GM18511 (cell line): ENCODE data around the gene LCP1.
"Not testable (repeated sequence)": the region's sequence is repeated elsewhere in the genome, so short reads cannot be mapped to it uniquely, and the experiment has no call there.

Experiments used
- ATAC-seq: cut with Tn5 transposase; IDR thresholded peaks from one replicate; pipeline ENCODE4 v1.9.1; 2021; ENCODE audit warnings: mild to moderate bottlenecking, moderate library complexity; ENCODE audit not compliant: unreplicated experiment

The LCP1 gene

DNA sequence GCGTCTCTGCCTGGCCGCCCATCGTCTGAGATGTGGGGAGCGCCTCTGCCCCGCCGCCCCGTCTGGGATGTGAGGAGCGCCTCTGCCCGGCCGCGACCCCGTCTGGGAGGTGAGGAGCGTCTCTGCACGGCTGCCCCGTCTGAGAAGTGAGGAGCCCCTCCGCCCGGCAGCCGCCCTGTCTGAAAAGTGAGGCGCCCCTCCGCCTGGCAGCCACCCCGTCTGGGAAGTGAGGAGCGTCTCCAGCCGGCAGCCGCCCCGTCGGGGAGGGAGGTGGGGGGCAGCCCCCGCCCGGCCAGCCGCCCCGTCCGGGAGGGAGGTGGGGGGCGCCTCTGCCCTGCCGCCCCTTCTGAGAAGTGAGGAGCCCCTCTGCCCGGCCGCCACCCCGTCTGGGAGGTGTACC lies 19.2 kb downstream of the LCP1 start:
- ATAC-seq, result not testable (repeated sequence)

DNA sequence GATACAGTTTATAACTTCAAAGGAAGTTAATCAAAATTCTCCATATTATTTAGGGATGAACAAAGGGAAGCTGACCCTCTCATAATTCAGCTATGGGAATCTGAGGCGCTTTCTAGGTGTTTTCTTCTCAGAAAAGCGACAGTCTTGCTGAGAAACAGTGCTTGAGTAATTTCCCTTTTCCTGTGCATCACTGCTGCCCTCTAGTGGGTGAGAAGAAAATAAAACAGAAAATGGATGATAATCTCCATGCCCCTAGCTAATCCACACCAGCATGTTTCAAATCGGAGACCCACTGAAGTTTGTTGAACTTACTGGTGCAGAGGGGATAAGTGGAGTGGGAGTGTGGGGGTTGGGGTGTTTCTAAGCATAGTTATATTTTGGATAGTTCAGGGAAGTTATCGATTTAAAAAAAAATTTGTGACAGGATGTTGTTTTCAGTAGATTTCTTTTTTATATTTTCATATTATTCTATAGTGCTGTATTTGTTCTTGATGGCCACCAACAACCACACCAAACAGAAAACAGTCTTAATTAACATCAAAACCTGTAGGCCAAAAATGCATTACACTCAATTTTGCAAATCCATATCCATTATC lies 21.4 kb downstream of the LCP1 start:
- no peak for ATAC-seq

DNA sequence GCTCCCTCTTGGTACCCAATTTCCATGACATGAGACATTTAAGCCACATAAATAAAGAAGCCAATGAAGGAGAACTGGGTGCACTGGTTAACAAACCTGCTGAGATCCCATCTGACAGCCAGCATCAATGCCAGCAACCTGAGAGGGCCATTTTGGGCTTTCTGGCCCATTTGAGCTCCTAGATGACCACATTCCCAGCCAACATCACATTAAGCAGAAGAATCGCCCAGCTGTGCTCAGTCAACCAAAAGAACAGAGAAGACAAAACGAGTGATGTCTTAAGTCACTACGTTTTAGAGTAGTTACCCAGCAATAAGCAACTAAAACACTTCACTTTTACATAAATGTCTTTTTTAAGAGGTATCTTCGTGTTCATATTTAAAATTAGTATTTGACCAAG lies 21.9 kb downstream of the LCP1 start:
- ATAC-seq, result no peak

GRCh38 chr13:46158983-46159382 lies 23.0 kb downstream of the LCP1 start:
- no peak for ATAC-seq

- ATAC-seq, result no peak
Observed at GRCh38 chr13:46158222-46158621, 23.8 kb downstream of the LCP1 start.

DNA sequence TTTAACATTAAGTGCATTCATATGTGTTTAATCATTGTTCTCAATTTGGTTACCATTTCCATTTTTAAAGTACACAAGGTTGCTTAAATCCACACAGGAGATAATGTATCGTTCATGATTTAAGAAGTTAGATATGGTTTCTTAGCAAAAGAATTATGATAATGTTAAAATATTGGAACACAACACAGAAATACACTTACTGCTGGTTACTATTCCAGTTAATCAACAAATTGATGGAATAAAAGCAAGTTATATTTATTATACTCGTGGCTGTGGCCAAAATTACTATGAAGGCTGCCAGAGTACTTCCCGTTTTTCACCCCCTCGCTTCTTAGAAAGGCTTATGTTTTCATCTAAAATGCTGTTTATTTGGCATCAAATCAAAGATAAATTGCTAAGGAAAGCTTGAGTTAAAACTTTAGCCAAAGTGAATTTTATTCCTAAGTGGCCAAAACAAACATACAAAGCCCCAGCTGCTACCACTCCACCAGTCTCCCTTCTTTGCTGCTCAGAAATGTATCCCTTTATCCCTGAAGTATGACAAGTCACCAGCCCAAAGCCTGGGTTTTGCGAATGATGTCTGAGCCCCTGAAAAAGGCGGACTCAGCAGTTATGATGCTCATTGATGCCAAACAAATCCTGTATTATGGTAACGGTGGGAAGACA lies 27.7 kb downstream of the LCP1 start:
- ATAC-seq, result no peak

- ATAC-seq, result no peak
Observed at GRCh38 chr13:46152627-46153328, 29.2 kb downstream of the LCP1 start.

DNA sequence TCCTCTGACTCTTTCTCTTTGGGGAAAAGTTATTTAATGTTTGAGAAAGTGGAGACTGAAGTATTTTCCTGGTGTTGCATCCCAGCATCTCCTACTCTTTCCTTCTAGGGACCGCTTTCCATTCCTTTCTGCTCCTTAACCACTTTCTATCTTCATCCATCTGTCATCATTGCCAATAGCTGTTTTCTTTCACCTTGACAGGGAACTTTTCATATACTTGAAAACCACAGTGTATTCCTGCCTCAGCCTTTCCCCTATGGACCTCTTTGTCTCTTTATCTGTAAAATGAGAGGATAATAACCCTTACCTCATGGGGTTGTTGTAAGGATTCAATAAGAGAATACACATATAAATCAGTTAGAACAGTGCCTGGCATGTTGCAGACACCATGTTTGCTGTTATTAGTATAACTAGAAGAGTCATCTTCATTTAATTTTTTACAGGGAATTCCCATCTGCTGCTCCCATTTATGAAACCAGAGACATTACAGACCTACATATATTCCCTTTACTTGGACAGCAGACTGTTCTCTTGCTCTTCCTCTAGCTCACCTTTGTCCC lies 31.8 kb downstream of the LCP1 start:
- no peak for ATAC-seq

DNA sequence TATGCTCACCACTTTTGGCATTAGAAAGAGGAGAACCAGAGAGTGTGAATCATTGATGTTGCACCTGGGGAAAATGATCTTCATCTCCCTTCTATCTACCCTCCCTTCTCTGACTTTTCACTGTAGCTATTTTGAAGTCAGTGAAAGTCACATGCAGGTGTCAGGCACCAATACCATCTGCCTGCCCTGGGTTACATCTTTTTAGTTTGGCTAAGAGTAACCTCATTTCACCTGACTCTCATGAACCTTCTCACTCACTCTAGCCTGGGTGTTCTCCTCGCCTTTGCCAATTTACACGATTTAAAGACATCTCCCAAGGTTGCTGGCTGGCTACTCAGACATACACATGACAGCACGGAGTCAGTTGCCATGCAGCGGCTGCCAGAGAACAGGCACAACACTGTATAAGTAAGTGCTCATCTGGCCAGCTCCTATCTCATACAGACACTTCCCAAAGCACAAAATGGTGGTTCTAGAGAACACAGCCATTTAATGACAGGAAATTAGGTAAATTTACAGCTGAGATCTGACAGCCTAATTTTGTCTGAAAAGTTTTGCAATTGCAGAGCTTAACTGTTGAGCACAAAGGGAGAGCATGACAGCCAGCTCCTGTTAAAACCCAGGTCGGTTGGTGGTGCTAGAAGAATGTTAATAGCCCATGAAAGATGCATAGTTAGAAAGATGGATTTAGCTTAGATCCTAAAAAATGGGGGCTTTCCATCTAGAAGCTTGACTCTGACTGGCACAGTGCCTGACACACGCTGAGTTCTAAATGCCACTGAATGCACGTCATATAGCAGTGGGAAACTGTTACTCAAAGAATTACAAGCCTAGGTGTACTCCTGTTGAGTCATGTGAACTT lies 32.5 kb downstream of the LCP1 start:
- ATAC-seq, result no peak

- no peak for ATAC-seq
Observed at GRCh38 chr13:46146898-46147297, 35.1 kb downstream of the LCP1 start.

DNA sequence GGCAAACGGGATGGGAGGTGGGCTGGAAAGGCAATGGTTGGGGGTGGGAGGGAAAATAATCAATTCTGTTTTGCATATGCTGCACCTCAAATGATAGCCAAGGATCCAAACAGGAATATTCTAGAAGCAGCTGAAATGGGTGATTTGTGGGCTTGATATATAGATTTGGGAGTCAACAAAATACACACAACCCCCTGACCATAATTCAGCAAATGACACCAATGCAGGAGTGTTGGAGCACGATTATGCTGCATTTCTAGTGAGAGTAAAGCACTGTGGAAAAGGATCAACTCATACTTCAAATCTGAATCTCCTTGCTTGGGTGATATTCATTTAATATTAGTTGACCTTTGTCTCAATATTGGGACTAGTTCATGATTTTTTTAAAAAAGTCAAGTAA lies 36.0 kb downstream of the LCP1 start:
- ATAC-seq, result no peak

- no peak for ATAC-seq
Observed at GRCh38 chr13:46145135-46145534, 36.8 kb downstream of the LCP1 start.

GRCh38 chr13:46143184-46143701 lies 38.7 kb downstream of the LCP1 start:
- no peak for ATAC-seq

DNA sequence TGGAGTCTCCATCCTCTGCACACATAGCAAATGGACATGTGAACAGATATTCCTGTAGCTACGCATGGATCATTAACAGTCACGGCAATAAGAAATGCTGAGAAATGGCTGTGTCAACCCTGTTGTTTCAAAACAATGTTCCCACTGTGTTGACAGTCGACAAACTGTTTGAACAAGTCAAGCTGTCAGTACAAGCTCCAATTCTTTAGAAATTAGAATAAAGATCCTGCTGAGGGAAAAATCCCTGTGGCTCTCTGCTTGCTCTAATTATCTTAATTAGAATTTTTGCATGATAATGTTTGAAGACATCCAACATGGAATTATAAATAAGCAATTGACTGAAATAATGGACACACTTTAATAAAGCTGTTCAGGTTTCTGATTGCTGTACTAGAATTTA lies 39.2 kb downstream of the LCP1 start:
- ATAC-seq, result no peak

- no peak for ATAC-seq
Observed at GRCh38 chr13:46140044-46140443, 41.9 kb downstream of the LCP1 start.

DNA sequence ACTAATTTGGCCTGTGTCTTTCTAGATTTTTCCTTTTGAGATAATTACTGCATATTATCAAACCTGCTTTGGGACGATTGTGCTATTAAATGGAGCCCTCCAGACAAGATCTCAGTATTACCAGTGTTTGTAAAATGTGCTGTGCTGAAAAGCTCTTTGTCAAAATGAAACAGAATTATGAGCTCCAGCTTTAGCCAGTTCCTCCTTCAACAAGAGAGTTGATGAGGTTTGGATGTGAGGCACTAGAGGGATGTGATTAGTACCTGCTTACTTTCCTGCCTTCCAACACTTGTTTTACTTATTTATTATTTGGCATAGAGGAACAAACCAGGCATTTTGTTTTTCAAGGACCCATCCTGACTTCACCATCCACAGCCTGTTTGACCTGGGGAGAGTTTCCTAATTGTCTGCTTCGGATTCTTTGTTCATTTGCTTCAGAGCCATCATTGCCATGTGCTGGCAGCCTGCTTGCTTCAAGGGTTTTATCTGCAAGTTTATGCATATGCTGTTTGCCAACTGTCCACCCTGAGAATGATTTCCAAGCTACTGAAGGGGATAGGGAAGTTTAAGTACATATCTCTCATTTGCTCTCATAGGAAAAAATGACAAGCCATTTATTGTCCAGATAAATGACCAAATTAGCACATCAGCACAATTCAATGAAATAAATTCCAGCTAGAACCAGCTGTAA lies 44.2 kb downstream of the LCP1 start:
- no peak for ATAC-seq

DNA sequence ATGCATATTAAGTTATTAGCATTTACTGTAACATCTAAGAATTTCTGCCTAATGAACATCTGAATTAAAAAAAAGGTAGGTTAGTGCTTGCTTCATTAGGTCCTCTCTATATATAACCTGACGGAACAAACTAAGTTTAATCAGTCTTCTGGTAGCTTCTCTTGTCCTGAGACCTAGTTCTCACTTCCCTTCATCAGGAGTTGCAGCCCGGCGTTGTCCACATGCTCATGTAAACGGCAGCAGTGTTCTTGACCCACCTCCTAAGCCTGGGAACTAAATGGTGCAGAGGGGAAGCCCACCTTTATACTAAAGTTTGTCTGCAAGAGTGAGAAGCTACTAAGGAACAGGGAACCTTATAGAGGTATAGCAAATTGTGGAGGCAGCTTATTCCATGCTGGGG lies 45.3 kb downstream of the LCP1 start:
- no peak for ATAC-seq

GRCh38 chr13:46134961-46135522 lies 46.9 kb downstream of the LCP1 start:
- no peak for ATAC-seq

- no peak for ATAC-seq
Observed at GRCh38 chr13:46134494-46134893, 47.5 kb downstream of the LCP1 start.

DNA sequence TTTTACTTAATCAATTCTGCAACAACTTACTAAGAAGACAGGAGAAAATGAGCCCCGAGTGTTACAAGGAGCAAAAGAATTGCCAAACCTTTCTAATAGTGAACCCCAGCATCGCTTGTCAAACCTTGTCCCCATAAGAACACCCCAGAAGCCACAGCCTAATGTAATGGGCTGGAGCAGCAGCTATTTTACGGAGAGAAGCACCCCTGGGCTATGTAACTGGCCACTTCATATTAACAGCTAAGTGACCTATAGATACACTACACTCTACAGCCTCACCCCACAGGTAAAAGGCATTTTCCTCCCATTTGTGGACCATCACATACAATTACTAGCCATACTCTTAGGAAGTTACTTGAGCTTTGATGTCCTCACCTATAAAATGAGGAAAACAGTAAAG lies 49.9 kb downstream of the LCP1 start:
- ATAC-seq, result no peak
